Measurements from ENCODE around the gene GSTP1.

- TF ChIP-seq CTCF (IDR thresholded peaks at IDR 0.05; ENCODE audit: low read depth, low read length, poor library complexity, severe bottlenecking), result no peak
- TF ChIP-seq EZH2phosphoT487 (IDR thresholded peaks at IDR 0.05; ENCODE audit: borderline replicate concordance, low read length), result no peak
These were observed 9.4 kb downstream of the GSTP1 start for GRCh38 chr11:67592880-67593564.
